Measurements from ENCODE around the gene CNTN1.

The CNTN1 gene

DNA sequence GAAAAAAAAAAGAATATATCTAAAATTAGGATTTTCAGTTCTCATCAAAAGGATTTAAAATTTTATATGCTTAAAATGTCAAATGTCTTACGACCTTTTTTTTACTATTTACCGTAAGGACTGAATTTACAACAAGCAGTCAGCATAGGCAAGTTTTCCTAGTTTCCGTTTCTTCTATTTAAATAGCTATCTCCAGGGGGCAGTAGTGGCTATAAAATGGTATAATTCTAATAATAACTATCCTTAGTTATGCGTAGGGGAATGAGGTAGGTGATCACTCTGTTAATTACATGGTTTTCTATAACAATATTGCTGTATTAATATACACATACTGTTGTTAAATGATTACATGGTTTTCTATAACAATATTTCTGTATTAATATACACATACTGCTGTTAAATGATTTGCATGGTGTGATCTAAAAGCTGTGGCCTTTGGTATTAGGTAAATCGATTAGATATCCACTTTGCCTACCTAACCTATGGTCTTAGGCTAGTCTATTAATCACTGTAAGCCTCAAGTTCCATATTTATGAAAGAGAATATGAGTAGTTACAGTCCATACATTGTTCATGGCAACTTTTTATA, 278.2 kb downstream of the CNTN1 start:
- peak; percentile 3 for DNase-seq (ENCODE audit: low read depth)

DNA sequence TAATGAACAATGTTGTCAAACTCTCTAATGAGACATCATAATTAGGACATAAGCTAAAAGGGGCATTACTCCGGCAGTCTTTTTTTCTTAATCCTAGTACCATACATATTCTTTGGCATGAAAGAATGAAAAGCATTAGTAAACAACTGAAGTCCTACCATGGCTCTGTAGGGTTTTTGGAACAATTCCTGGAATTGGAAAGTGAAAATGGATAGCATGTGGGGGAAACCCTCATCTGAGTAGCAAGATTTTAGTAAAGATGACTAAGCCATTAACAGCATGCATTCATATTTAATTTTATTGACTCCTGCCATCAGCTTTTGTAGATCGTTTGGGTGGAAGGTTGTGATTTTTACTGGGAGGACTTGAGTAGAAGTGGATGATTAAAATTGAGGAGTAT, 279.7 kb downstream of the CNTN1 start:
- DNase-seq (ENCODE audit: low read depth), result no peak

- no peak for DNase-seq (ENCODE audit: low read depth)
Measured at GRCh38 chr12:40976546-40976945, 284.3 kb downstream of the CNTN1 start.

- no peak for DNase-seq (ENCODE audit: low read depth)
Measured at GRCh38 chr12:40980427-40980961, 288.3 kb downstream of the CNTN1 start.

DNA sequence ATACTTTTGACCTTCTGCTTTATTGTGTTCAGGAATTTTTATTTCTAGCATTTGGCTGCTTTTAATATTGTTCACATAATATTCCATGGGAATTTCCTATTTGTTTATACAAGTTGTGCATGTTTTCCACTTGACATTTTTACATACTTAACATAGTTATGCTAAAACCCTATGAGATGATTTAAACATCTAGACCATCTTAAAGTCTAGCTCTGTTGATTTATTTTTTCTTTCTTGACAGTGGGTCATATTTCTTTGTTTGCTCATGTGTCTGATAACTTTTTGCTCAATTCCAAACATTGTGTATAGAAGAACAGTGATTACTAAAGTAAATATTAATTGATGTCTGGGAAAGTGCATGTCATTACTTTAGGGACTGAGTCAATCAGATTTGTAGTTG, 293.8 kb downstream of the CNTN1 start:
- DNase-seq (ENCODE audit: low read depth), result no peak

DNA sequence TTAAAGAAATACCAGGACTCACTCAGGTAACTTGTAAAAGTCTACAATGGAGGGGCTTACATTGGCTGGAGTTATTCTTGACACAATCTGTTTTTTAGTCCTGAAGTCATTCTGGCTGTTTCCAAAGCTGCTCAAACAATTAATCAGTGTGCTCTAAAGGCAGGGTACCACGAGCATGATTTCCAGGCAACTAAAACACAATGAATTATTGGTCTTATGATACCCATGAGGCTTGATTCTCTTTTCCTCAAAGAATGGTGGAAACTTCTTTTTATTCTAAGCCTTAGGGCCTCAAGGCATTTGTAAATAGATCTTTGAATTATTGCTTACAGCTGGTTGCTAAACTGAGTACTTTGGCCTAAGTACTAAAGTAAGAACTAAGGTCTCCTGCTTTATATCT, 296.1 kb downstream of the CNTN1 start:
- DNase-seq (ENCODE audit: low read depth), result no peak

DNA sequence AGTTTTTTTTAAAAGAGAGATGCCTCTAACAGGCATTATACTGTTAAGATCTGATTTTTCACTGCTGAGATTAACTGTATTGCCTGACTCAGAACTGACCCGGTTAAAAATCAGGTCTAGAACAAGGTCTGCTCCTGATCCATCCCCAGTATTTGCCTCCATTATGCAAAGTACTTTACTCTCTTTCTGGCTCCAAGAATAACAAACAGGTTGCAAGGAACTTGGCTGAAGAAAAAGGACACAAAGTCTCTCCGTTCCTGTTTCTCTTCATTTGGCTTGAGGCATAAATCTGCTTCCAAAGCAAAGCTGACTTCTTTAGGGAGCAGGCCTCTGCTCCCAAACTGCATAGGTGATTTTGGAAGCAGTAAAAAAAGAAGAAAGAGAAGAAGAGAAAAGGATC, 296.6 kb downstream of the CNTN1 start:
- DNase-seq (ENCODE audit: low read depth), result no peak

GRCh38 chr12:40989785-40990184, 297.5 kb downstream of the CNTN1 start:
- DNase-seq (ENCODE audit: low read depth), result no peak

DNA sequence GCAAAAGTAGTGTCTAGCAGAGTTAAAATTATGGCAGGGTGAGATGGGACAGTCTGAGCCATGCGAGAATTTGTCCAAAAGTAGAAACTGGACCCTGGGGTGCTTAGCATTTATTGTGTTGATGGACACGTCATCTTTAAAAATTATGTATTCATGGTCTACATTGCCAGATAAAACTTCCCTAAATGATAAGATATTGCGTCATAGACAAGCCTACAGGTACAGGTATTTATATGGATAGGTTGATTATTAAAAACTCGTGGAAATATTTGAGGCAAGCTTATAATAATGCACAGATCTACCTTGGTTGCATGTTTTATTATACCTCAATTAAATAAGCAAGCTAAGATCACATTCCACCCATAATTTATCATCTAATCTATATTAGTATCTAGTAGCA, 299.9 kb downstream of the CNTN1 start:
- DNase-seq (ENCODE audit: low read depth), result no peak

GRCh38 chr12:40992674-40993073, 300.4 kb downstream of the CNTN1 start:
- DNase-seq (ENCODE audit: low read depth), result no peak

DNA sequence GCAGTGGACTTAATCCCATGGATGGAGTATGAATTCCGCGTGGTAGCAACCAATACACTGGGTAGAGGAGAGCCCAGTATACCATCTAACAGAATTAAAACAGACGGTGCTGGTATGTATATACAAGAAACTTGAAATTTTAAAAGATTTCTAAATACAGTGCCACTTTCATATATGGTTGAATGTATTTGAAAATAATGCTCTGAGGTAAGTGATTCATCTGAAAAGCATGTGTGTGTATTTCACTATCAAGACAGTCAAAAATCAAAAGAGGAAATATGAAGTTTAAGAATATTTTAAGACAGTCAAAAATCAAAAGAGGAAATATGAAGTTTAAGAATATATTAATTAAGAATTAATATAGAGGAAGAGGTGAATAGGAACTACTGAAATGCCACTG, 300.9 kb downstream of the CNTN1 start:
- DNase-seq (ENCODE audit: low read depth), result no peak

DNA sequence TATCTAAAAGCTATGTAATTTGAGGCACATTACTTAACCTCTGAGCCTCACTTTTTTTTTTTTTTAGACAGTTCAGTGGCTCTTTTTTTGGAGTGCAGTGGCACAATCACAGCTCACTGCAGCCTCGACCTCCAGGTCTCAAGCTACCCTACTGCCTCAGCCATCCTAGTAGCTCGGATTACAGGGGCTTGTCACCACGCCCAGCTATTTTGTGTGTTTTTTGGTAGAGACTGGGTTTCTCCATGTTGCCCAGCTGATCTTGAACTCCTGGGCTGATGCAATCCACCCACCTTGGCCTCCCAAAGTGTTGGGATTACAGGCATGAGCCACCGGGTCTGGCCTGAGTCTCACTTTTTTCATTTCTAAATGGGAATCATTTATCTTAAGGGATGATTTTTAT, 303.9 kb downstream of the CNTN1 start:
- no peak for DNase-seq (ENCODE audit: low read depth)

GRCh38 chr12:40999210-40999609, 307.0 kb downstream of the CNTN1 start:
- DNase-seq (ENCODE audit: low read depth), result no peak

DNA sequence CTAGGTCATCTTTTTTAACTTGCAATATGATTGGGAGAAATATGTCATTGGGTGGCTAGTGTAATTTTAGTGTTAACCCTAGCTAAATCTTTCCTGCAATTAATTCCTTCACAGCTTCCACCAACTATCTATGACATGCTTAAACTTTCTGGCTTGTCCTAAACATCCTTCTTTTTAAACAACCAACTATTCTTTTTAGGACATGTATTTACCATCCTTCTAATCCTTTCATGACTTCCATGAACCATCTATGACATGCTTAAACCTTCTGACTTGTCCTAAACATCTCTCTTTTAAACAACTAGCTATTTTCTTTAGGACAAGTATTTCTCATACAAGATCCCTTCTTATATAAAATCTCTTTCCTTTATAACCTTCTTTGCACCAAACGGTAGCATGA, 316.2 kb downstream of the CNTN1 start:
- DNase-seq (ENCODE audit: low read depth), result no peak

GRCh38 chr12:41011939-41012338, 319.7 kb downstream of the CNTN1 start:
- no peak for DNase-seq (ENCODE audit: low read depth)

DNA sequence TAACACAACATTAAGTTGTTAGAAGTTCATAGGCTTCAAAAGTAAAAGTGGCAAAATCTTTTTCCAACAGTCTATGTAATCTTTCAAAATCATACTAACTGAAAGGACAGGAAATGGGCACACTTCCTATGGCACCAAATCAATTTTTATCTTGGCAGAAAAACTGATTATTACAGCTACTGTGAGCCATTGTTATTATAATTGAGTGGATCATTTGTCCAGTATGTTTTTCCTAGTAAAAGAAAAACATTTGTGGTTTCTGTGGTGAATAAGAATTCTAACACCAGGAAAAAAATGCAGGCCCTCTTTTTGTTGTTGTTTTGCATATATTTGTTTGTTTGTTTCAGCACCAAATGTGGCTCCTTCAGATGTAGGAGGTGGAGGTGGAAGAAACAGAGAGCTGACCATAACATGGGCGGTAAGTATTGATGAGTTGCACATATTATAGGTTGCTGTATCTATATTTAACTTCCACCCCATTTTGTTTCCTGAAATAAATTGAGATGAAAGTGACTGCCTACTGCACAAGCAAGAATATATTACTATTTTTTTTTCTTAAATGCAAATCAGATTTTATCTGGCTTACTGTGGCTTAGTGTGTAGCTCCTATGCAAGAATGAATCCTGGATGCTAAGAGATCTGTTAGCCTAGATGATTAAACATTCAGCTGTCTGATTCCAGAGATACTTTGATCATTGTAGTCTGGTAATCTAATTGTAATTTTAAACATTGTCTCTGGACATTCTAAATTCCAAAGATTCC, 321.8 kb downstream of the CNTN1 start:
- no peak for DNase-seq (ENCODE audit: low read depth)

GRCh38 chr12:41014643-41015020, 322.4 kb downstream of the CNTN1 start:
- no peak for DNase-seq (ENCODE audit: low read depth)

- DNase-seq (ENCODE audit: low read depth), result no peak
Measured at GRCh38 chr12:41018010-41018409, 325.8 kb downstream of the CNTN1 start.

DNA sequence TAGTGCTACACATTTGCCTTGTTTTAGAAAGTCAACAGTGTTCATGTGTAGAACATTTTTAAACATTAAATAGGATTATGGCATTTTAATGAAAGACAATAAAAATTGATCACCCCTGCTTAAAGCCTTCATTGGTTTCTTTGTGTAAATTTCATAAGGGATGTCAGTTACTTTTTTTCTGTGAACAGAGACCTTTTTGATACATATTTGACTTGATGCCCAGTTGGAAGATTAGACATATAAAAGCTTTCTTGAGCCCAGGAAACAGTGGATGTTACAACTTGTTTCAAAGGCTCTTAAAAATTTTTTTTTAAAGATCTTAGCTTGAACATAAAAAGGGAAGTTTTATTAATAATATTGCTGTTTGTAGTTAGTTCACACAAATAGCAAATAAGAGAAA, 327.2 kb downstream of the CNTN1 start:
- no peak for DNase-seq (ENCODE audit: low read depth)

GRCh38 chr12:41023836-41024235, 331.6 kb downstream of the CNTN1 start:
- DNase-seq (ENCODE audit: low read depth), result no peak

DNA sequence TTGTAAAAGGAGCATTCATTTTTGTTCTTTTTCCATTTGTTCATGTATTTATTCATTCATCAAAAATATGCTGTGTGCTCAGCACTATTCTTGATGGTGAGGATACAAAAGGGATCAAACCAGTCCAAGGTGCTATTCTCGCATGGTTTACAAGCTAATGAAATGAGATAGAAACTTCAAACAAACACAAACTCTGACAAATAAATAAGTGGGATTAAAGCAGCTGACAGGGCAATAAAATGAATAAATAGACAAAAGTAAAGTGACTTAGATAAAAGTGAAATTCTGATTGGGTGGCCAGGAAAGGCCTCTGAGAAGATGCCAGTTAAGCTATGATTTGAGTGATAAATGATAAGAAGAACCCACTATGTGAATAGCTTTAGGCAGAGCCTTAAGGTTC, 333.9 kb downstream of the CNTN1 start:
- no peak for DNase-seq (ENCODE audit: low read depth)

DNA sequence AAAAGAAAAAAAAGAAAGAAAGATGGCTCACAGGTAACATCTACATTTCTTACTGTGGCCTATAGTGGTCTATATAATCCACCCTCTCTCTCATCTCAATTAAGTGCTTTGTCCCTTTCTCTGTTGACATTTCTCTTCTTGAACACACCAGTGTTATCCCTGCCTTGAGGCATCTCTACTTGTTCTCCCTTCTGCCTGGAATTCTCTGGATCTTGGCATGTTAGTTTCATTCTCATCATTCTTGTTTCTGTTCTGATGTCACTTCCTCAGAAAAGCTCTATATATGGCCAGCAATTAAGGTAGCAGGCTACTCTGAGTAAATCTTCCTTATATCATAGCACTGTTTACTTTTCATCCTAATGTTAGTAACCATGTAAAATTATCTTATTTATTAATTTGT, 340.1 kb downstream of the CNTN1 start:
- DNase-seq (ENCODE audit: low read depth), result no peak

DNA sequence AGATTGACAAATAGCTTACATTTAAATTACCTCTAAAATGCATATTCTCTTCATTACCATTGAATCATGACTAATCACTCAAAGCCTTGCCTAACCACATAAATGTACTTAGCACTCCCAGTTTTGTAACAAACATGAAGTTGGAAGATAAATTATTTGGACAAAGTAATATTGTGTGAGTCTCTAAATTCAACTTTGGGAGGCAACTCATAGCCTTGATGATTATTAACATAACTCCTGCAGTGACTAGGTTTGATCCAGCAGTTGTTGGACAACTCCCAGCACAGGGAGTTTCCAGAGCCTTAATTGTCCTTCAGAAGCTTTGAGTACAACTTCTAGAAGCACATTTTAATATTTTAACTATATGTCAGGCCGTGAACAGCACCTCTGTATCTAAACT, 342.4 kb downstream of the CNTN1 start:
- no peak for DNase-seq (ENCODE audit: low read depth)

- no peak for DNase-seq (ENCODE audit: low read depth)
Measured at GRCh38 chr12:41039461-41039860, 347.2 kb downstream of the CNTN1 start.
